H9 (cell line): ENCODE results near the gene ALOX5. TPM values are rescaled to one million over a fixed set of nuclear protein-coding genes. Genes with fewer than 3 reads are reported as not detected.

Experiments
- DNase-seq: peaks from one replicate; pipeline ENCODE4 v3.0.0-alpha.2; 2017
- H2AFZ ChIP-seq: one replicate; pipeline ENCODE4 v1.6.1; 2013; ENCODE audit warnings: mild to moderate bottlenecking, low read length, control low read depth, moderate library complexity
- H2AK5ac ChIP-seq: 2 replicates; pipeline ENCODE4 v1.6.1; 2013; ENCODE audit warnings: low read length, control low read depth, mixed read lengths; ENCODE audit not compliant: insufficient read length
- H2BK120ac ChIP-seq: one replicate; pipeline ENCODE4 v1.6.1; 2013; ENCODE audit warnings: low read depth, mild to moderate bottlenecking, low read length, control low read depth, inconsistent platforms; ENCODE audit not compliant: poor library complexity, severe bottlenecking
- H2BK12ac ChIP-seq: 2 replicates; pipeline ENCODE4 v1.6.1; 2013; ENCODE audit warnings: low read length, control low read depth, mixed read lengths, low read depth; ENCODE audit not compliant: insufficient read length
- H2BK15ac ChIP-seq: 2 replicates; pipeline ENCODE4 v1.6.1; 2013; ENCODE audit warnings: low read depth, low read length, control low read depth
- H2BK20ac ChIP-seq: one replicate; pipeline ENCODE4 v1.6.1; 2013; ENCODE audit warnings: low read depth, mild to moderate bottlenecking, low read length, control low read depth, inconsistent platforms; ENCODE audit not compliant: poor library complexity, severe bottlenecking
- H2BK5ac ChIP-seq: 2 replicates; pipeline ENCODE4 v1.6.1; 2013; ENCODE audit warnings: low read length, control low read depth, mixed read lengths; ENCODE audit not compliant: insufficient read length
- H3K14ac ChIP-seq: 2 replicates; pipeline ENCODE4 v1.6.1; 2013; ENCODE audit warnings: low read length, control low read depth; ENCODE audit not compliant: insufficient read depth
- H3K18ac ChIP-seq: 2 replicates; pipeline ENCODE4 v1.6.1; 2013; ENCODE audit warnings: low read depth, mild to moderate bottlenecking, mixed read lengths, low read length, control low read depth; ENCODE audit not compliant: insufficient read length
- H3K23ac ChIP-seq: 2 replicates; pipeline ENCODE4 v1.6.1; 2013; ENCODE audit warnings: low read length, control low read depth, mixed read lengths, low read depth; ENCODE audit not compliant: insufficient read length
- H3K23me2 ChIP-seq: 2 replicates; pipeline ENCODE4 v1.6.1; 2013; ENCODE audit warnings: low read depth, mild to moderate bottlenecking, mixed read lengths, low read length, control low read depth; ENCODE audit not compliant: insufficient read length, poor library complexity, severe bottlenecking
- H3K27ac ChIP-seq: 2 replicates; pipeline ENCODE4 v1.5.1; 2013; ENCODE audit warnings: low read length, control low read depth, mixed read lengths, low read depth; ENCODE audit not compliant: insufficient read length
- H3K27me3 ChIP-seq: 2 replicates; pipeline ENCODE4 v1.6.1; 2013; ENCODE audit warnings: low read length, control low read depth, inconsistent platforms; ENCODE audit not compliant: insufficient read depth
- H3K4ac ChIP-seq: 2 replicates; pipeline ENCODE4 v1.6.1; 2013; ENCODE audit warnings: low read depth, mild to moderate bottlenecking, control low read depth, inconsistent platforms, low read length, moderate library complexity
- H3K4me1 ChIP-seq: 2 replicates; pipeline ENCODE4 v1.6.1; 2013; ENCODE audit warnings: low read length, control low read depth, inconsistent platforms; ENCODE audit not compliant: insufficient read depth
- H3K4me2 ChIP-seq: 2 replicates; pipeline ENCODE4 v1.6.1; 2013; ENCODE audit warnings: low read length, control low read depth, mixed read lengths; ENCODE audit not compliant: insufficient read length, insufficient read depth
- H3K56ac ChIP-seq: 2 replicates; pipeline ENCODE4 v1.6.1; 2013; ENCODE audit warnings: low read depth, mild to moderate bottlenecking, mixed read lengths, low read length, control low read depth; ENCODE audit not compliant: insufficient read length
- H3K79me1 ChIP-seq: 2 replicates; pipeline ENCODE4 v1.6.1; 2013; ENCODE audit warnings: low read depth, mild to moderate bottlenecking, moderate library complexity, low read length, control low read depth, inconsistent platforms; ENCODE audit not compliant: insufficient read depth, poor library complexity, severe bottlenecking
- H3K79me2 ChIP-seq: 2 replicates; pipeline ENCODE4 v1.6.1; 2013; ENCODE audit warnings: low read length, control low read depth, inconsistent platforms; ENCODE audit not compliant: insufficient read depth
- H3K9ac ChIP-seq: 2 replicates; pipeline ENCODE4 v1.6.1; 2013; ENCODE audit warnings: low read length, control low read depth, mixed read lengths; ENCODE audit not compliant: insufficient read length; ENCODE audit errors: extremely low read depth
- H3K9me3 ChIP-seq: one replicate; pipeline ENCODE4 v1.6.1; 2013; ENCODE audit warnings: low read depth, low read length, inconsistent platforms; ENCODE audit not compliant: control insufficient read depth
- H3T11ph ChIP-seq: one replicate; pipeline ENCODE4 v1.6.1; 2013; ENCODE audit warnings: mild to moderate bottlenecking, low read length, control low read depth, inconsistent platforms
- H4K20me1 ChIP-seq: one replicate; pipeline ENCODE4 v1.6.1; 2013; ENCODE audit not compliant: control insufficient read depth, insufficient read length, insufficient read depth
- H4K5ac ChIP-seq: 2 replicates; pipeline ENCODE4 v1.6.1; 2013; ENCODE audit warnings: low read depth, mild to moderate bottlenecking, mixed read lengths, low read length, control low read depth; ENCODE audit not compliant: insufficient read length
- H4K8ac ChIP-seq: replicated peaks from 2 replicates; pipeline ENCODE4 v1.6.1; 2013; ENCODE audit warnings: low read length, control low read depth, mixed read lengths, low read depth; ENCODE audit not compliant: insufficient read length
- H4K91ac ChIP-seq: 2 replicates; pipeline ENCODE4 v1.6.1; 2013; ENCODE audit warnings: low read depth, mild to moderate bottlenecking, moderate library complexity, mixed read lengths, low read length, control low read depth; ENCODE audit not compliant: insufficient read length
- H3K27ac Mint-ChIP-seq, 3 experiments: 2 replicates in 2 of 3; 3 replicates in 1 of 3; pipeline ENCODE4 v1.8.0; 2020 to 2021; ENCODE audit warnings: mixed read lengths in 3 of 3, mild to moderate bottlenecking in 1 of 3, moderate library complexity in 1 of 3
- H3K27me3 Mint-ChIP-seq: 2 replicates; pipeline ENCODE4 v1.8.0; 2021; ENCODE audit warnings: low read depth, mild to moderate bottlenecking, moderate library complexity, mixed read lengths
- H3K36me3 Mint-ChIP-seq, 3 experiments: 2 replicates in 2 of 3; 3 replicates in 1 of 3; pipeline ENCODE4 v1.8.0; 2020 to 2021; ENCODE audit warnings: low read depth in 3 of 3, mixed read lengths in 3 of 3; ENCODE audit not compliant: insufficient read depth in 1 of 3
- H3K4me1 Mint-ChIP-seq, 2 experiments: 2 replicates each; pipeline ENCODE4 v1.8.0; 2020; ENCODE audit warnings: mixed read lengths in 2 of 2
- H3K4me3 Mint-ChIP-seq, 2 experiments: 2 replicates in 1 of 2; 3 replicates in 1 of 2; pipeline ENCODE4 v1.8.0; 2020 to 2021; ENCODE audit warnings: mild to moderate bottlenecking in 2 of 2, mixed read lengths in 2 of 2, moderate library complexity in 1 of 2
- H3K9me3 Mint-ChIP-seq, 2 experiments: 2 replicates in 1 of 2; 3 replicates in 1 of 2; pipeline ENCODE4 v1.8.0; 2020; ENCODE audit warnings: mild to moderate bottlenecking in 2 of 2, mixed read lengths in 2 of 2, moderate library complexity in 1 of 2
- CTCF ChIP-seq: fragments of 200-600 bp; sonication (generic); conservative IDR thresholded peaks from 3 replicates; pipeline ENCODE4 v1.8.0; 2021; ENCODE audit warnings: antibody characterized with exemption, mild to moderate bottlenecking
- WGBS: extraction: QIAGEN DNeasy Blood & Tissue Kit; methylation state at CpG from one replicate; pipeline ENCODE4 v1.1.7; 2013; ENCODE audit warnings: missing lambda C conversion rate, low lambda C conversion rate, mixed read lengths; ENCODE audit not compliant: insufficient read length; ENCODE audit errors: extremely low coverage; 5-methylcytosine and 5-hydroxymethylcytosine counted together
- total RNA-seq: library from RNA; stranded (reverse); gene quantifications from 2 replicates; pipeline ENCODE4 v1.2.1, GENCODE V29; 2021

ALOX5 gene
- total RNA-seq, 1 experiment from 2014 or later, result 3.7 TPM

GRCh38 chr10:45386657-45387056 lies 12.6 kb downstream of the ALOX5 start:
- Mint-ChIP-seq H3K27ac (no peak overlapping the region), H3K4me1 (peaks cover 0 to 4% of the 10 kb centered on the region in 2 experiments; a peak in 1 of 4 replicates), H3K4me3 (no peak overlapping the region), H3K27me3 (peaks cover 9% of the 10 kb centered on the region), H3K36me3 (peaks cover 4 to 10% (median 8%) of the 10 kb centered on the region in 3 experiments; a peak in 5 of 7 replicates), H3K9me3 (peaks cover 22 to 26% of the 10 kb centered on the region in 2 experiments)
- Histone ChIP-seq H3K4ac (no peak overlapping the region), H3K4me1 (no peaks in the 10 kb centered on the region), H3K18ac (no peak overlapping the region), H4K5ac (no peak overlapping the region), H3K27ac (no peak overlapping the region), H3K9ac (no peak overlapping the region), H4K91ac (no peak overlapping the region), H2AFZ (no peak overlapping the region), H2BK120ac (no peak overlapping the region), H3T11ph (no peak overlapping the region), H3K27me3 (no peaks in the 10 kb centered on the region), H3K4me2 (no peak overlapping the region), H2AK5ac (no peak overlapping the region), H2BK20ac (no peak overlapping the region), H3K9me3 (no peaks in the 10 kb centered on the region), H3K79me2 (no peaks in the 10 kb centered on the region), H3K14ac (no peak overlapping the region), H2BK5ac (no peak overlapping the region), H3K56ac (no peak overlapping the region), H3K23me2 (no peaks in the 10 kb centered on the region), H4K20me1 (no peaks in the 10 kb centered on the region), H3K79me1 (no peaks in the 10 kb centered on the region), H2BK15ac (no peak overlapping the region), H4K8ac (no peak overlapping the region), H2BK12ac (no peak overlapping the region), H3K23ac (no peak overlapping the region)
- TF ChIP-seq CTCF, result no peak
- DNase-seq, result no peak
- no CpG with 5 or more reads among the region's 5 CpGs for WGBS
